Adrenal gland (tissue), 5 donors: ENCODE measurements around the gene TRAK1.

Experiments used
- POLR2A ChIP-seq, 2 donors: fragments of 450-650 bp; IDR thresholded peaks; one replicate each; pipeline ENCODE4 v1.6.1; 2017; ENCODE audit warnings: antibody characterized with exemption in 2 of 2, mild to moderate bottlenecking in 2 of 2, moderate library complexity in 1 of 2
- TF ChIP-seq, protein P1 (sequence below), 6 experiments: fragments of 450-650 bp in 4 of 6; fragments of 200-600 bp in 2 of 6; sonication (generic) in 1 of 6; IDR thresholded peaks; 1 replicate in 5 of 6; 2 replicates in 1 of 6; pipeline versions ENCODE4 v1.5.1 to v1.8.0; 2016 to 2021; ENCODE audit warnings: antibody characterized with exemption in 6 of 6, mild to moderate bottlenecking in 2 of 6, moderate library complexity in 1 of 6
- donor health status: DM: no; HTN: no; CAD: no.

DNA sequence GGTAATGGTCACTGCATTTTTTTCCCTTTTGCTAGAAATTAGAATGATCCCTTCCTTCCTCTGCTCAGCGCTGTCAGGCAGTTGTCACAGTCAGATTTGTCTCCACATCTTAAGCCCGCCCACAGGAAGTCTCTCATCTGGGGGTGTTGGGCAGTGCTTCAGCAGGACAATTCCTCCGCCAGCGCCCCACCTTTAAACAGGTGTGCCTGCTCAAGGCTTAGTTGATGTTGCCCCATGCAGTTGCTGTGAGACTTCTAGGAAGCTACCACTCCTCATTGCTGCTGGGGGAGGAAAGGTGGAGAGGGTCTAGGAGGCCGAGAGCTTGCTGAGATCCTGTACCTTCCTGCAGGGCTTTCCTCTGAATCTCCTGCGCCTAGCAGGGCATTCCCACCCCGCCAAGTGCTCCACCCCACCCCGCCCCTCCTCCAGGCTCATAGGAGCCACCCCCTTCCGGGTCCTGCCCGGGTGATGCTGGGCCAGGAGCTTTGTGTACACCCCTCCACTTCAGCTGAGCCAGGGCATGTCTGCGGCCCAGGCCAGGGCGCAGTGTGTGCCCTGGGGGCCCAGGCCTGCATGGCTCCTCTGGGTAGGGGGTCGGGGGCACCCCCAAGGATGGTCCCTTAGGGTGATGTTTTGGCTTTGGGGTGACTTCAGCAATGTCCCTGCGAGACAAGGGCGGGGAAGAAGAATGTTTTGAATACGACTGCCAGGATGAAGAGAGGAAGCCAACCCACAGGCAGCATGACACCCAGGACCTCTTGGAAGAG lies 68.7 kb downstream of the TRAK1 start:
- TF ChIP-seq, protein P1, sequence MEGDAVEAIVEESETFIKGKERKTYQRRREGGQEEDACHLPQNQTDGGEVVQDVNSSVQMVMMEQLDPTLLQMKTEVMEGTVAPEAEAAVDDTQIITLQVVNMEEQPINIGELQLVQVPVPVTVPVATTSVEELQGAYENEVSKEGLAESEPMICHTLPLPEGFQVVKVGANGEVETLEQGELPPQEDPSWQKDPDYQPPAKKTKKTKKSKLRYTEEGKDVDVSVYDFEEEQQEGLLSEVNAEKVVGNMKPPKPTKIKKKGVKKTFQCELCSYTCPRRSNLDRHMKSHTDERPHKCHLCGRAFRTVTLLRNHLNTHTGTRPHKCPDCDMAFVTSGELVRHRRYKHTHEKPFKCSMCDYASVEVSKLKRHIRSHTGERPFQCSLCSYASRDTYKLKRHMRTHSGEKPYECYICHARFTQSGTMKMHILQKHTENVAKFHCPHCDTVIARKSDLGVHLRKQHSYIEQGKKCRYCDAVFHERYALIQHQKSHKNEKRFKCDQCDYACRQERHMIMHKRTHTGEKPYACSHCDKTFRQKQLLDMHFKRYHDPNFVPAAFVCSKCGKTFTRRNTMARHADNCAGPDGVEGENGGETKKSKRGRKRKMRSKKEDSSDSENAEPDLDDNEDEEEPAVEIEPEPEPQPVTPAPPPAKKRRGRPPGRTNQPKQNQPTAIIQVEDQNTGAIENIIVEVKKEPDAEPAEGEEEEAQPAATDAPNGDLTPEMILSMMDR (IDR thresholded peaks at IDR 0.05), result no peak
- TF ChIP-seq POLR2A (IDR thresholded peaks at IDR 0.05), result no peak
